Activated naive CD4-positive, alpha-beta T cell treated with anti-CD3 and anti-CD28 coated beads for 36 hours (primary cell): Measurements from ENCODE around the gene NAV2. TPM values are rescaled to one million over a fixed set of nuclear protein-coding genes. Genes with fewer than 3 reads are reported as not detected.

Experiments
- CTCF ChIA-PET: fragments of 350-600 bp; sonication (Branson Sonifier 250); formaldehyde crosslinking; loops from one replicate; lab custom pipeline; 2021; ENCODE audit warnings: antibody characterized with exemption; lab: Charles Lee
- DNase-seq: peaks from one replicate; pipeline ENCODE4 v3.0.0-alpha.2; 2020
- H3K27ac Mint-ChIP-seq: one replicate; pipeline ENCODE4 v1.8.0; 2021; ENCODE audit warnings: mild to moderate bottlenecking, mixed read lengths
- H3K27me3 Mint-ChIP-seq: one replicate; pipeline ENCODE4 v1.8.0; 2021; ENCODE audit warnings: low read depth, mixed read lengths
- H3K36me3 Mint-ChIP-seq: one replicate; pipeline ENCODE4 v1.8.0; 2021; ENCODE audit warnings: low read depth, mixed read lengths
- H3K4me1 Mint-ChIP-seq: one replicate; pipeline ENCODE4 v1.8.0; 2021; ENCODE audit warnings: low read depth, mixed read lengths
- H3K4me3 Mint-ChIP-seq: one replicate; pipeline ENCODE4 v1.8.0; 2021; ENCODE audit warnings: mild to moderate bottlenecking, moderate library complexity, mixed read lengths
- H3K9me3 Mint-ChIP-seq: one replicate; pipeline ENCODE4 v1.8.0; 2021; ENCODE audit warnings: mixed read lengths
- intact Hi-C: fragments of 100-400 bp; cut with micrococcal nuclease; formaldehyde crosslinking; loops from one replicate; pipeline ENCODE4 v1.15.1; 2023
- total RNA-seq, 2 experiments: library from RNA; stranded (reverse); gene quantifications; one replicate each; pipeline ENCODE4 v1.2.3, GENCODE V29; 2021

Gene NAV2
- total RNA-seq, 2 experiments from 2014 or later, result 0.20 to 0.41 TPM

- Mint-ChIP-seq H3K27ac (no peak overlapping the region), H3K9me3 (no peaks in the 10 kb centered on the region), H3K4me1 (no peaks in the 10 kb centered on the region), H3K4me3 (no peak overlapping the region), H3K36me3 (no peaks in the 10 kb centered on the region), H3K27me3 (no peaks in the 10 kb centered on the region)
- DNase-seq, result no peak
- intact Hi-C loops, result no loop called here
- CTCF ChIA-PET, result no interaction called here
Measured at GRCh38 chr11:20060647-20061205, 348.1 kb downstream of the NAV2 start.

GRCh38 chr11:20061776-20062175 lies 349.1 kb downstream of the NAV2 start:
- Mint-ChIP-seq H3K36me3 (no peaks in the 10 kb centered on the region), H3K27me3 (peaks cover 3% of the 10 kb centered on the region), H3K9me3 (no peaks in the 10 kb centered on the region), H3K4me3 (no peak overlapping the region), H3K27ac (no peak overlapping the region), H3K4me1 (no peaks in the 10 kb centered on the region)
- CTCF ChIA-PET, result no interaction called here
- intact Hi-C loops, result no loop called here
- no peak for DNase-seq

- no peaks in the 10 kb centered on the region for H3K4me1 Mint-ChIP-seq
- no peaks in the 10 kb centered on the region for H3K9me3 Mint-ChIP-seq
- no peak overlapping the region for H3K27ac Mint-ChIP-seq
- H3K27me3 Mint-ChIP-seq, result peaks cover 8% of the 10 kb centered on the region
- intact Hi-C loops, result no loop called here
- CTCF ChIA-PET, result no interaction called here
- no peak for DNase-seq
- H3K36me3 Mint-ChIP-seq, result no peaks in the 10 kb centered on the region
- no peak overlapping the region for H3K4me3 Mint-ChIP-seq
Measured at GRCh38 chr11:20064961-20065405, 352.3 kb downstream of the NAV2 start.

- DNase-seq, result no peak
- Mint-ChIP-seq H3K4me3 (no peak overlapping the region), H3K9me3 (no peaks in the 10 kb centered on the region), H3K27ac (no peak overlapping the region), H3K4me1 (no peaks in the 10 kb centered on the region), H3K27me3 (peaks cover 8% of the 10 kb centered on the region), H3K36me3 (no peaks in the 10 kb centered on the region)
- intact Hi-C loops, result no loop called here
- CTCF ChIA-PET, result no interaction called here
Measured at GRCh38 chr11:20065406-20065805, 352.8 kb downstream of the NAV2 start.

- Mint-ChIP-seq H3K27ac (no peak overlapping the region), H3K4me3 (no peak overlapping the region), H3K36me3 (no peaks in the 10 kb centered on the region), H3K27me3 (peaks cover 8% of the 10 kb centered on the region), H3K4me1 (no peaks in the 10 kb centered on the region), H3K9me3 (no peaks in the 10 kb centered on the region)
- CTCF ChIA-PET, result no interaction called here
- DNase-seq, result no peak
- intact Hi-C loops, result no loop called here
Measured at GRCh38 chr11:20066013-20066782, 353.6 kb downstream of the NAV2 start.

- Mint-ChIP-seq H3K27ac (no peak overlapping the region), H3K36me3 (no peaks in the 10 kb centered on the region), H3K4me1 (no peaks in the 10 kb centered on the region), H3K4me3 (no peak overlapping the region), H3K9me3 (no peaks in the 10 kb centered on the region), H3K27me3 (peaks cover 8% of the 10 kb centered on the region)
- CTCF ChIA-PET, result no interaction called here
- DNase-seq, result no peak
- intact Hi-C loops, result no loop called here
Measured at GRCh38 chr11:20066783-20067156, 354.1 kb downstream of the NAV2 start.

- Mint-ChIP-seq H3K27ac (no peak overlapping the region), H3K36me3 (no peaks in the 10 kb centered on the region), H3K9me3 (peaks cover 2% of the 10 kb centered on the region), H3K4me3 (no peak overlapping the region), H3K27me3 (peaks cover 8% of the 10 kb centered on the region), H3K4me1 (no peaks in the 10 kb centered on the region)
- no peak for DNase-seq
- intact Hi-C loops, result no loop called here
- CTCF ChIA-PET, result interaction anchor here (1.4 kb wide), 1 partner anchor 11 kb away, joined by 4 read pairs; no protein-coding TSS in a partner anchor
Measured at GRCh38 chr11:20067665-20068064, 355.0 kb downstream of the NAV2 start.

GRCh38 chr11:20068691-20069090 lies 356.1 kb downstream of the NAV2 start:
- H3K36me3 Mint-ChIP-seq, result no peaks in the 10 kb centered on the region
- DNase-seq, result no peak
- intact Hi-C loops, result no loop called here
- H3K9me3 Mint-ChIP-seq, result peaks cover 2% of the 10 kb centered on the region
- no peaks in the 10 kb centered on the region for H3K4me1 Mint-ChIP-seq
- peaks cover 13% of the 10 kb centered on the region for H3K27me3 Mint-ChIP-seq
- H3K27ac Mint-ChIP-seq, result no peak overlapping the region
- H3K4me3 Mint-ChIP-seq, result no peak overlapping the region
- CTCF ChIA-PET, result interaction anchor here (1.4 kb wide), 1 partner anchor 12 kb away, joined by 4 read pairs; no protein-coding TSS in a partner anchor

- Mint-ChIP-seq H3K4me1 (no peaks in the 10 kb centered on the region), H3K27me3 (peaks cover 18% of the 10 kb centered on the region), H3K9me3 (peaks cover 4% of the 10 kb centered on the region), H3K36me3 (no peaks in the 10 kb centered on the region), H3K27ac (no peak overlapping the region), H3K4me3 (no peak overlapping the region)
- CTCF ChIA-PET, result no interaction called here
- intact Hi-C loops, result no loop called here
- no peak for DNase-seq
Measured at GRCh38 chr11:20070459-20070858, 357.8 kb downstream of the NAV2 start.

- intact Hi-C loops, result no loop called here
- Mint-ChIP-seq H3K36me3 (no peaks in the 10 kb centered on the region), H3K4me3 (no peak overlapping the region), H3K4me1 (no peaks in the 10 kb centered on the region), H3K27me3 (peaks cover 21% of the 10 kb centered on the region), H3K9me3 (peaks cover 4% of the 10 kb centered on the region), H3K27ac (no peak overlapping the region)
- CTCF ChIA-PET, result no interaction called here
- DNase-seq, result no peak
Measured at GRCh38 chr11:20075627-20076026, 363.0 kb downstream of the NAV2 start.

GRCh38 chr11:20078846-20079245 lies 366.2 kb downstream of the NAV2 start:
- Mint-ChIP-seq H3K27me3 (peaks cover 25% of the 10 kb centered on the region), H3K27ac (no peak overlapping the region), H3K4me3 (no peak overlapping the region), H3K9me3 (peaks cover 2% of the 10 kb centered on the region), H3K36me3 (no peaks in the 10 kb centered on the region), H3K4me1 (no peaks in the 10 kb centered on the region)
- intact Hi-C loops, result no loop called here
- CTCF ChIA-PET, result no interaction called here
- DNase-seq, result no peak

- intact Hi-C loops, result no loop called here
- H3K4me3 Mint-ChIP-seq, result no peak overlapping the region
- H3K27me3 Mint-ChIP-seq, result peaks cover 20% of the 10 kb centered on the region
- CTCF ChIA-PET, result no interaction called here
- H3K36me3 Mint-ChIP-seq, result no peaks in the 10 kb centered on the region
- no peaks in the 10 kb centered on the region for H3K4me1 Mint-ChIP-seq
- DNase-seq, result no peak
- H3K9me3 Mint-ChIP-seq, result no peaks in the 10 kb centered on the region
- H3K27ac Mint-ChIP-seq, result no peak overlapping the region
Measured at GRCh38 chr11:20080032-20080685, 367.5 kb downstream of the NAV2 start.

GRCh38 chr11:20081336-20081735 lies 368.7 kb downstream of the NAV2 start:
- CTCF ChIA-PET, result no interaction called here
- Mint-ChIP-seq H3K4me1 (no peaks in the 10 kb centered on the region), H3K4me3 (no peak overlapping the region), H3K27me3 (peaks cover 16% of the 10 kb centered on the region), H3K27ac (no peak overlapping the region), H3K9me3 (no peaks in the 10 kb centered on the region), H3K36me3 (no peaks in the 10 kb centered on the region)
- DNase-seq, result no peak
- intact Hi-C loops, result no loop called here
